GM19099 (cell line): ENCODE results near the gene RASGEF1B.

Source experiments
- POLR2A ChIP-seq: IDR thresholded peaks from 3 replicates; pipeline ENCODE4 v1.6.1; 2011; ENCODE audit warnings: low read depth; ENCODE audit not compliant: insufficient read length; ENCODE audit errors: extremely low read depth

The RASGEF1B gene

GRCh38 chr4:81482326-81482725 lies 10.6 kb upstream of the RASGEF1B start:
- no peak for TF ChIP-seq POLR2A

GRCh38 chr4:81481151-81481550 lies 9.4 kb upstream of the RASGEF1B start:
- TF ChIP-seq POLR2A = no peak

- no peak for TF ChIP-seq POLR2A
Measured at GRCh38 chr4:81472281-81473182, 825 bp upstream of the RASGEF1B start.

GRCh38 chr4:81471298-81471587 lies 464 bp downstream of the RASGEF1B start:
- no peak for TF ChIP-seq POLR2A

DNA sequence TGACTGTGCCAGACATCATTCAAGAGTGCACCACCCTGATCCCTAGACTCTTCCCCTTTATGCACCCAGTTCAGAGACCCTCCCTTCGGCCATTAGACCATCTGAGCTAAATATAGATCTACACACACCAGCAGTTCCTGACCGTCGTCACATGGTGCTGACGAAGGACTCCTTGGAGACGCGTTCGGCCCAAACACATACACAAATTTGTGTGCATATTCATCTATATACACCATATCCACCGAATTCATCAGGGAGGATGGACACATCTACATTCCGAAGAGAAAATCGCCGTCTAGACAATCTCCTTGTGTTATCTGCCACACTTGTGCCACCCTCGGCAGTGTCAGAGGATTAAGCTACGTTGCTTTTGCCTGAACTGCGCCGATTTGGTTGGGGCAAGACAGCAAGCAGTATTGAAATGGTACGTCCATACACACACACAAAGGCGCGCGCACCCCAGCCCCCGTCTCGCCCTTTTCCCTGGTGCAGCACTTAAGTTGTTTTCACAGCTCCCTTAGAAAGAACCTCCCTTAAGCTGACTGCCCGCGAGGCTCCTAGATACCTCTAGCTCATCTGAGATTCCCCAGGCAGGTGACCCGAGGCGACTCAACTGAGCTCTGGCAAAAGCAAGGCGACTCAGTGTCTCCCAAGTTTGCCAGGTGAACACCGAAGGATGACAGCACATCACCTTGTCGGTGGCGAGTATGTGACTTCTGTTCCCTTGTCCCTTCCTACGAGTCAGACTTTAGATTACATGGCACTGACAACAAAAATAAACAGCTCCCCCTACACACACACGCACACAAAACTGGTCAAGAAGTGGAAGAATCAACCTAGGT lies 1.0 kb downstream of the RASGEF1B start:
- TF ChIP-seq POLR2A = no peak

DNA sequence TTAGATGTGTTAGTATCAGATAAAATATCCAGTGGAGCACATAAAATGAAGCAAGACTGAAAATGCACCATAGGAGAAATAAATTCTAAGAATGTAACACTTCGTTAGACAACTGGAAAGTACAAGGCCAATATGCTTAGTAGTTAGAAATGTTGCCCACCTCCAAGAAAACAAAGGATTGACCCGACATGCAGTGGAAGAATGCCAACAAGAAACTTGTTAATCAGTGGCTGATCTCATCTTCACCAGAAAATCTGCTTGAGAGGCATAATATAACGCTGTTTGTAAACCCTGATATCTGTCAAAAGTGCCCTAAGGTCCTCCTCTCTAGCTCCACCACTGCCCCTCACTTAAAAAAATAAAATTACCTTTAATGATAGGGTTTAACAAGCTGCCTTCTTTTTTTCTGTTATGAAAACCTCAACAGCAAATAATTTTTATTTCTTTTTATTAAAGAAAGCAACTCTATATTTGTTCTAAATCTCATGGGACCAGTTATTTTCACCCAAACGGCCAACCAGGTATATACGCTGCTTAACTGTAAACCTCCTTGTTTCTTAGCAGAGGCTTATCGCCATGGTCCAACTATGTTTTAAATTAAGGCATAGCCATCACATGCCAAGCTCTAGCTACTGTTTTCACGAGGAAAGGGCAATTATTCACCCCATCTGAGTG lies 1.8 kb downstream of the RASGEF1B start:
- TF ChIP-seq POLR2A = no peak

- no peak for TF ChIP-seq POLR2A
Measured at GRCh38 chr4:81468678-81469077, 3.0 kb downstream of the RASGEF1B start.

GRCh38 chr4:81467672-81467964 lies 4.1 kb downstream of the RASGEF1B start:
- TF ChIP-seq POLR2A = no peak

DNA sequence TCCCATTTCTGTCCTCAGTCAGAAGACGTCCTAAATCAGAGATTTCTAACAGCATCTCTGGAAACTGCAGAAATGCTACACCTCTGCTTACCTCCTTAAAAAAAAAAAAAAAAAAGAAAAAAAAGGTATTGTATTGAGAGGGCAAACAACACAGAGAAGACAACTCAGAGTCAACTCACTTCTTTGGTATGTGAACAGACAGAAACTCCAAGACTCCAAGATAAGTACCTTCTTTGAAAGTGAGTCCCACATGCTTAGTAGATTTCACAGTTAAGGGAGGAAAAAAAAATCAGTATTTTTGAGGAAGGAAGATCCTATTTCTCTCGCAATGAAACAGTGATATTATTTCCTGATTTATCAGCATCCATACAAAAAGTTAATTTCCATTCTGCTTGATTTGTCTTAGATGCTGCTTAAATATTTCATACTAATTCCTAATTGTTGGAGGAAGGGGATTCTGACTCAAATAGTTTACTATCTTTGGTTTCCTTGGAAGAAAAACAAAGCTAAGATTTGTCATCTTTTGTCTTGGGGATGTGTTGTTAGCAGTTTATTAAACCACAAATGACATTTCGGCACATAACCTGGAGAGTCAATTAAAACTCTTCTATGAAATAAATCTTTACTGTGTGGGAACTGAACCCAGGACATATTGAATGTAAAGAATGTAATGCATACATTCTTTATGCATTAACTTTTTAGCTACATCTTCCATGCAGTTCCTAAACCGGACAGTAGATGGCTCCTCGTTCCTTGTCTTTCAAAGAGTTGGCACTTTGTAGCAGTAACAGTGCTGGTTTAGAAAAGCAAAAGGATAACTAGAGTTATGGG lies 4.7 kb downstream of the RASGEF1B start:
- TF ChIP-seq POLR2A = no peak

DNA sequence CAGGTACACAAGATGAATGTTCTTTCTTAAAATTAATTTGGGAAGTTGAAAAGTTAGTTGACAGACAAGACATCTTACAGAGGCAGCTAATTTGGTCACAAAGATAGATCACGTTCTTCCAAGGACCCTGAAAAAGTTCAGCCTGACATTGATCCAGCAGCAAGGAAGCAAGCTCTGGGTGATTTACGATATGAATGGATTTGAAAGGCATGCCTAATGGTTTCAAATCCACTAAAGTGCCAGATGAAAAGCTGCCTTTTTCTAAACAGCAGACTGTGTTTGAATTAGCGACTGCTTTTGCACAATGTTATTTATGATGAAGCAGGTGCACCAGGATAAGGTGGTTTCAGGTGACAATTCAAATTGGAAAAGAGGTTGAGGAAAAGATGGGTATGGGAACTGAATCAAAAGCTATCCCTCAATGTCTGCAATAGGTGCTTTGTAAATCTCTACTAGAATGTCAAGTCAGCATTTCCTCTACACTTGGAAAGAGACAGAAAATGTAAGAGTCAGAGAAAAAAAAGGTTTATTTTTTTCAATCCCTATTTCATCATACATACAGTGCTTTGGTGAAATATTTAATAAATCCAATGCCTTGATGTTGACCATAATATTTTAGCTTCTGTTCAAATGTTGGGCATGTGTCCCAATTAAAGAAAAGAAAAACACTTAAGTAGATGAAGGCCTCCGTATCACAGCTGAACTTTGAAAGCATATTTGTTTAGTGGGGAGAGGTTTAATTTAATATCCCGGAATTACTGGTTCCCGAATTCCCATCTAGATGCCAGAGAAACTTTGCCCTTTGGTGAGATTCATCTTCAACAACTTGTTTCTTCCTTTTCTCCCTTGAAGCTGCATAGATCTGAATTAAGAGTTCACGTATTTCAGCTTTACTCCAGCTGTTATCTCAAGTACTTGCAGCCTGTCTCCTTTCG lies 6.0 kb downstream of the RASGEF1B start:
- TF ChIP-seq POLR2A = no peak

GRCh38 chr4:81460834-81461233 lies 10.9 kb downstream of the RASGEF1B start:
- no peak for TF ChIP-seq POLR2A

DNA sequence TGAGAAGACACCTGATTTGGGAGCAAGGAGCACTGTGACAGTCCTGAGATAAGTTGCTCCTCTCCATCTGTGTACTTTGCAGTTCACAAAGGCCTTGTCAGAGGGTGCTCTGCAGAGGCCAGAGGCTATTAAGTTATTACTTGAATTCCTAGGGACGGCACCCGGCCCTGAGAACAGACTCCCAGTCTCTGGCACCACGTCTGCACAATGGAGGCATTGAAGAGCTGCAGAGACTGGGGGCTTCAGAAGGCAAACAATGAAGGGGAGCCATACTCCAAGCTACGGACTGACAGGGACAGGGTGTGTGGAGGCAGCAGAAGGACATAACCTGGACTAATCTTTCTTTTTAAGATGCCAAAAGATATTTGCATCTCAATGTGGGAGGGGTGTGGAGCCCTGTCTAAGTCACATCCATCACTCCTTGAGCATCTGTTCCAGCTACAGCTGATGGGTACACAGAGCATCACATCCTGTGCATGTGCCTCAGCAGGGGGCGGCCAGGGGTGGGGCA lies 11.5 kb downstream of the RASGEF1B start:
- TF ChIP-seq POLR2A = no peak

- no peak for TF ChIP-seq POLR2A
Measured at GRCh38 chr4:81459228-81459627, 12.5 kb downstream of the RASGEF1B start.

GRCh38 chr4:81457921-81458520 lies 13.7 kb downstream of the RASGEF1B start:
- TF ChIP-seq POLR2A = no peak

DNA sequence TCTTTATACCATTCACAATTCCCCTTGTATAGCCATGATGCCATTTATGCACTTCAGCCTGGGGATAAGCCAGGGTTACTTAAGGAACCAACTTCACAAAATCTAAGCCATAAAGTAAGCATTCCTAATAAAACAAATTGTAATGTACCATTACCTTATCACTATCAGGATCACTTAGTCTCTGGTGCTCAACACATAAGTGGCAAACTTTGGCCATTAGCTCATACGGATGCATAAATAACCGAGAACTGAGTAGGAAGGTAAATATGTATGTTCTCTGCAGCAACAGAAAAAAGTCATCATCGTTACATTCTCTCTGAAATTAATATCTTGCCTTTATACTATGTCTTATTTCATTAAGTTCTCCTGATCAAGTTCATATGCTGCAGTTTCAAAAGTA lies 14.4 kb downstream of the RASGEF1B start:
- TF ChIP-seq POLR2A = no peak
